Activated T-cell treated with anti-CD3 and anti-CD28 coated beads, Interleukin-2, amount 50 U/mL, for 4 hours (primary cell): ENCODE data around the gene RALB. TPM values are rescaled to one million over a fixed set of nuclear protein-coding genes. Genes with fewer than 3 reads are reported as not detected.

Experiments
- ATAC-seq, 2 donors: fragments of 200-7000 bp; cut with Tn5 transposase; one replicate each; pipeline ENCODE4 v1.10.0; 2021
- DNase-seq: peaks from one replicate; pipeline ENCODE4 v3.0.0-alpha.2; 2020
- H3K27me3 Mint-ChIP-seq: one replicate; pipeline ENCODE4 v1.8.0; 2021; ENCODE audit warnings: low read depth, mixed read lengths
- H3K36me3 Mint-ChIP-seq: one replicate; pipeline ENCODE4 v1.8.0; 2022; ENCODE audit warnings: mixed read lengths; ENCODE audit not compliant: insufficient read depth
- H3K4me1 Mint-ChIP-seq: one replicate; pipeline ENCODE4 v1.8.0; 2021; ENCODE audit warnings: low read depth, mixed read lengths
- H3K4me3 Mint-ChIP-seq: one replicate; pipeline ENCODE4 v1.8.0; 2021; ENCODE audit warnings: mild to moderate bottlenecking, moderate library complexity, mixed read lengths
- H3K9me3 Mint-ChIP-seq: one replicate; pipeline ENCODE4 v1.8.0; 2021; ENCODE audit warnings: mixed read lengths
- total RNA-seq, 3 donors: library from RNA; stranded (reverse); gene quantifications; one replicate each; pipeline ENCODE4 v1.2.1, GENCODE V29; 2021

RALB gene
- total RNA-seq, 3 donors from 2014 or later, result 9.2 to 17.5 (median 13.0) TPM

- Mint-ChIP-seq H3K27me3 (no peaks in the 10 kb centered on the region), H3K4me3 (peak overlapping the region; percentile 77), H3K9me3 (peaks cover 3% of the 10 kb centered on the region), H3K4me1 (peaks cover 42% of the 10 kb centered on the region), H3K36me3 (peaks cover 47% of the 10 kb centered on the region)
- DNase-seq, result no peak
- ATAC-seq, result no peak
These were observed 31.9 kb upstream of the RALB start for GRCh38 chr2:120220756-120221155.

DNA sequence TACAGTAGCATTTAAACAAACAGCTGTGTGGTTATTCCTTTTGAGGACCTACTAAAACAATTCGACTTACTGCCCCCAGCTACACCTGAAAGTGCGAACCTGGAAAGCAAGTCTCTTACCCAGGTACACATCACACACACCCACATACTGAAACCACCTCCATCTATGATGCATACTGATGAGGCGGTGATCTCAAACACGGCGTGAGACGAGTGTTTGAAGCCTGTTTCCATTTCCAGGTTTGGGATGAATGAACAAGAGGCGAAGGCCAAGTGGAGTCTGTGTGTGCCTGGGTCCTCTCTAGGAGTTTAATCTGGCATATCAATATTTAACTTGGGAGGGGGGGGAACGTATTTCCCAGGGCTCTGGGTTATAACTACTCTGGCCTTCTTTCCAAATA is 31.0 kb upstream of the RALB start:
- no peak for DNase-seq
- Mint-ChIP-seq H3K27me3 (no peaks in the 10 kb centered on the region), H3K36me3 (peaks cover 42% of the 10 kb centered on the region), H3K4me1 (peaks cover 47% of the 10 kb centered on the region), H3K4me3 (peak overlapping the region; percentile 77), H3K9me3 (peaks cover 3% of the 10 kb centered on the region)
- no peak for ATAC-seq

GRCh38 chr2:120222186-120223033 is 30.2 kb upstream of the RALB start:
- DNase-seq (no peak), ATAC-seq (no peak)
- Mint-ChIP-seq H3K36me3 (peaks cover 38% of the 10 kb centered on the region), H3K9me3 (peaks cover 3% of the 10 kb centered on the region), H3K4me1 (peaks cover 53% of the 10 kb centered on the region), H3K4me3 (peak overlapping the region; percentile 77), H3K27me3 (no peaks in the 10 kb centered on the region)

GRCh38 chr2:120223034-120223912 is 29.4 kb upstream of the RALB start, which contains the start of gene TMEM185B:
Gene TMEM185B (minus strand): TSS chr2:120223400. CDS start chr2:120222976, 424 bp downstream.
- Mint-ChIP-seq H3K36me3 (peaks cover 29% of the 10 kb centered on the region), H3K9me3 (peaks cover 3% of the 10 kb centered on the region), H3K4me3 (peak within 1 kb of the TSS; percentile 77), H3K27me3 (no peaks in the 10 kb centered on the region), H3K4me1 (peaks cover 55% of the 10 kb centered on the region)
- DNase-seq, result peak; percentile 90
- ATAC-seq, result peak; percentile 90

DNA sequence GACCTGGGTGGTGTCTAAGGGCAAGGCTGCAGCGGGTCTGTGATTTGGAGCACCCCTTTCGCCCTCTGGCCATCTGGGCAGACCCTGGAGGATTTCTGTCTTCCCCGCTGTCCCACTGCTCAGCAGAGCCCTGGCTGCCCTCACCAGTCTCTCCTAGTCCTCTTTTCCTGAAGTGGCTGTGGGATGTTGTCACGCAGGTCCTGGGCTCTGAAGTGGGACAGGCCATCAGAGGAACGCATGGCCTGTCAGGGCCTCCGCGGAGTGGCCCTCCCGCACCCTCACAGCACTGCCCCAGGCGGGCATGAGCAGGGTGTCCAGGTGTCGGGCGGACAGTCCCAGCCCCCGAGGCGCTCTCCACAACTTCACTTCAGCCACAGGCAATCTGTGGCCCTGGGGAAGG is 28.4 kb upstream of the RALB start:
- H3K4me1 Mint-ChIP-seq, result peaks cover 63% of the 10 kb centered on the region
- H3K27me3 Mint-ChIP-seq, result no peaks in the 10 kb centered on the region
- H3K36me3 Mint-ChIP-seq, result peaks cover 21% of the 10 kb centered on the region
- DNase-seq (no peak), ATAC-seq (no peak)
- peaks cover 3% of the 10 kb centered on the region for H3K9me3 Mint-ChIP-seq
- peak overlapping the region; percentile 77 for H3K4me3 Mint-ChIP-seq

DNA sequence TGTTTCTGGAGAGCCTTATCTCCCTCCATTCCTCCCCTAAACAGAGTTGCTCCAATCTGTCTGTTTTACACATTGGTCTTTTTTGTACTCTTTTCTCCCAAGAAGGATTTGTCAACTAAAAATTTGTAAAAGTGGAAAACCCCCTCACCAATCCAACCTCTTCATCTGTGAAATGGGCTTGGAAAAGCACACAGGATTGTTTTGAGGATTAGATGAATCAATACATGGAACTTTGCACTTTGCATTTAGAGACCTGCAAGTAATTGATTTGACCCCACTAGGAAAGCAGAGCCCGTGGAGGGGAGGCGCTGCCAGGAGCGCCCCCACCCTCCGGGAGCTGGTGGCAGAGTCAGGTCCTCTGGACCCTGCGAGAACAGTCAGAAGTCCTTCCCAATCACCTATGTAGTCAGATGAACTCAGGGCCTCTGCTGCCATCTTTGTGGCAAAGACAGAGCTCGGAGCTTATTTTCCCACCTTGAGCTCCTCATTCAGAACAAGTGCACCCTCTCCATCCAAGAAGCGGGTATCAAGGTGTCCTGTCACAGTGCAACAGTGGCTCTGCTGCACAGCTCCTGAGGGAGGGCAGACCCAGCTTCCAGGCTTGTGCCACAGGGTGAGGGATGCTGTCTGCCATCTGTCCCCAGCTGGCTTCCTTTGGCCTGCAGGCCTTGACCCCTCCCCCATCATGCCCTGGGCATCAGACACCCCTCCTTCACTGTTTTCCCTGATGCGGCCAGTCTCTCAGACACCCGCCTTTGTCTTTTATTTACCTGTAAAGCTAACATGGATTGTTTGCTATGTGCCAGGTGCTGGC is 27.7 kb upstream of the RALB start:
- Mint-ChIP-seq H3K4me1 (peaks cover 68% of the 10 kb centered on the region), H3K4me3 (peak overlapping the region; percentile 77), H3K9me3 (peaks cover 3% of the 10 kb centered on the region), H3K36me3 (peaks cover 21% of the 10 kb centered on the region), H3K27me3 (no peaks in the 10 kb centered on the region)
- ATAC-seq (no peak), DNase-seq (no peak)

GRCh38 chr2:120225549-120226065 is 27.0 kb upstream of the RALB start:
- H3K9me3 Mint-ChIP-seq, result peaks cover 3% of the 10 kb centered on the region
- peaks cover 68% of the 10 kb centered on the region for H3K4me1 Mint-ChIP-seq
- H3K4me3 Mint-ChIP-seq, result no peak overlapping the region
- peaks cover 16% of the 10 kb centered on the region for H3K36me3 Mint-ChIP-seq
- no peak for ATAC-seq
- no peak for DNase-seq
- H3K27me3 Mint-ChIP-seq, result no peaks in the 10 kb centered on the region

GRCh38 chr2:120226316-120226715 is 26.3 kb upstream of the RALB start:
- Mint-ChIP-seq H3K4me1 (peaks cover 68% of the 10 kb centered on the region), H3K27me3 (no peaks in the 10 kb centered on the region), H3K9me3 (peaks cover 3% of the 10 kb centered on the region), H3K36me3 (peaks cover 10% of the 10 kb centered on the region), H3K4me3 (no peak overlapping the region)
- DNase-seq, result no peak
- ATAC-seq, result no peak

- no peaks in the 10 kb centered on the region for H3K27me3 Mint-ChIP-seq
- ATAC-seq (peak in 1 of 2 donors; percentile 11), DNase-seq (no peak)
- H3K4me1 Mint-ChIP-seq, result peaks cover 65% of the 10 kb centered on the region
- peaks cover under 1% of the 10 kb centered on the region for H3K36me3 Mint-ChIP-seq
- peaks cover under 1% of the 10 kb centered on the region for H3K9me3 Mint-ChIP-seq
- H3K4me3 Mint-ChIP-seq, result no peak overlapping the region
These were observed 25.3 kb upstream of the RALB start for GRCh38 chr2:120227111-120227991.

- H3K4me1 Mint-ChIP-seq, result peaks cover 73% of the 10 kb centered on the region
- no peak for DNase-seq
- no peak overlapping the region for H3K4me3 Mint-ChIP-seq
- H3K27me3 Mint-ChIP-seq, result no peaks in the 10 kb centered on the region
- no peaks in the 10 kb centered on the region for H3K9me3 Mint-ChIP-seq
- no peaks in the 10 kb centered on the region for H3K36me3 Mint-ChIP-seq
- no peak for ATAC-seq
These were observed 24.1 kb upstream of the RALB start for GRCh38 chr2:120228503-120228902.

- no peaks in the 10 kb centered on the region for H3K9me3 Mint-ChIP-seq
- no peak for ATAC-seq
- peaks cover 66% of the 10 kb centered on the region for H3K4me1 Mint-ChIP-seq
- H3K27me3 Mint-ChIP-seq, result no peaks in the 10 kb centered on the region
- no peaks in the 10 kb centered on the region for H3K36me3 Mint-ChIP-seq
- no peak for DNase-seq
- no peak overlapping the region for H3K4me3 Mint-ChIP-seq
These were observed 23.3 kb upstream of the RALB start for GRCh38 chr2:120229341-120229740.

- H3K36me3 Mint-ChIP-seq, result no peaks in the 10 kb centered on the region
- peaks cover 62% of the 10 kb centered on the region for H3K4me1 Mint-ChIP-seq
- ATAC-seq (no peak), DNase-seq (no peak)
- no peaks in the 10 kb centered on the region for H3K27me3 Mint-ChIP-seq
- no peaks in the 10 kb centered on the region for H3K9me3 Mint-ChIP-seq
- H3K4me3 Mint-ChIP-seq, result peak overlapping the region; percentile 92
These were observed 21.9 kb upstream of the RALB start for GRCh38 chr2:120230515-120231471.
